Measurements from ENCODE around the gene CSNK1D. TPM values are rescaled to one million over a fixed set of nuclear protein-coding genes. Genes with fewer than 3 reads are reported as not detected.

Gene CSNK1D
- total and polyA plus RNA-seq, 2 experiments from 2014 or later = 35.1 to 102 TPM

GRCh38 chr17:82204831-82205719, 68.4 kb downstream of the CSNK1D start:
- TF ChIP-seq EZH2 (IDR thresholded peaks at IDR 0.05; ENCODE audit: insufficient read depth, poor library complexity, severe bottlenecking) (no peak), EZH2phosphoT487 (IDR thresholded peaks at IDR 0.05; ENCODE audit: insufficient read depth, low read depth) (no peak)
- in situ Hi-C loops (cut with MboI) = no loop called here
- Histone ChIP-seq H3K9me3 (ENCODE audit: low read depth) (no peaks in the 10 kb centered on the region), H3K27me3 (replicated peaks; ENCODE audit: insufficient read depth) (no peaks in the 10 kb centered on the region), H3K79me2 (ENCODE audit: insufficient read depth) (peaks cover 16% of the 10 kb centered on the region), H3K9ac (no peak overlapping the region), H4K20me1 (ENCODE audit: insufficient read depth) (no peaks in the 10 kb centered on the region), H3K4me1 (ENCODE audit: insufficient read depth) (peaks cover 15% of the 10 kb centered on the region), H3F3A (ENCODE audit: insufficient read depth) (peaks cover 9% of the 10 kb centered on the region), H3K4me3 (no peak overlapping the region), H2AFZ (no peak overlapping the region), H3K4me2 (ENCODE audit: unreplicated experiment) (no peak overlapping the region), H3K36me3 (ENCODE audit: low read depth) (no peaks in the 10 kb centered on the region), H3K9me2 (ENCODE audit: insufficient read depth) (no peaks in the 10 kb centered on the region), H3K27ac (0 out of 2 replicates have a peak overlapping the region, but pooled peaks have one; percentile 7)
- 41 to 46% methylated on average over 25 of the region's 25 CpGs for WGBS, 2 experiments (ENCODE audit: low coverage in 1 of 2, low lambda C conversion rate in 2 of 2, missing lambda C conversion rate in 2 of 2)
- DNase-seq = peak; percentile 95

GRCh38 chr17:82203920-82204319, 69.6 kb downstream of the CSNK1D start:
- Histone ChIP-seq H3K9me2 (ENCODE audit: insufficient read depth) (no peaks in the 10 kb centered on the region), H3K9me3 (ENCODE audit: low read depth) (no peaks in the 10 kb centered on the region), H3K9ac (no peak overlapping the region), H3K36me3 (ENCODE audit: low read depth) (no peaks in the 10 kb centered on the region), H2AFZ (no peak overlapping the region), H3K4me1 (ENCODE audit: insufficient read depth) (peaks cover 15% of the 10 kb centered on the region), H3K4me3 (no peak overlapping the region), H3K27ac (no peak overlapping the region), H3K79me2 (ENCODE audit: insufficient read depth) (peaks cover 7% of the 10 kb centered on the region), H3K27me3 (replicated peaks; ENCODE audit: insufficient read depth) (no peaks in the 10 kb centered on the region), H3F3A (ENCODE audit: insufficient read depth) (peaks cover 9% of the 10 kb centered on the region), H4K20me1 (ENCODE audit: insufficient read depth) (no peaks in the 10 kb centered on the region), H3K4me2 (ENCODE audit: unreplicated experiment) (no peak overlapping the region)
- WGBS, 2 experiments (ENCODE audit: low coverage in 1 of 2, low lambda C conversion rate in 2 of 2, missing lambda C conversion rate in 2 of 2) = 88% methylated on average over 16 to 19 of the region's 19 CpGs
- in situ Hi-C loops (cut with MboI) = no loop called here
- TF ChIP-seq EZH2phosphoT487 (IDR thresholded peaks at IDR 0.05; ENCODE audit: insufficient read depth, low read depth) (no peak), EZH2 (IDR thresholded peaks at IDR 0.05; ENCODE audit: insufficient read depth, poor library complexity, severe bottlenecking) (no peak)
- DNase-seq = no peak

GRCh38 chr17:82202981-82203380, 70.5 kb downstream of the CSNK1D start:
- DNase-seq = no peak
- H3K4me3 ChIP-seq = no peak overlapping the region
- no peaks in the 10 kb centered on the region for H4K20me1 ChIP-seq (ENCODE audit: insufficient read depth)
- 65 to 66% methylated on average over 10 of the region's 10 CpGs for WGBS, 2 experiments (ENCODE audit: low coverage in 1 of 2, low lambda C conversion rate in 2 of 2, missing lambda C conversion rate in 2 of 2)
- in situ Hi-C loops (cut with MboI) = no loop called here
- H3K9me2 ChIP-seq (ENCODE audit: insufficient read depth) = no peaks in the 10 kb centered on the region
- peaks cover 15% of the 10 kb centered on the region for H3K4me1 ChIP-seq (ENCODE audit: insufficient read depth)
- no peak overlapping the region for H3K4me2 ChIP-seq (ENCODE audit: unreplicated experiment)
- no peak overlapping the region for H3K27ac ChIP-seq
- H3K36me3 ChIP-seq (ENCODE audit: low read depth) = no peaks in the 10 kb centered on the region
- no peaks in the 10 kb centered on the region for H3K27me3 ChIP-seq (replicated peaks; ENCODE audit: insufficient read depth)
- H3K9ac ChIP-seq = no peak overlapping the region
- no peaks in the 10 kb centered on the region for H3K9me3 ChIP-seq (ENCODE audit: low read depth)
- peaks cover 7% of the 10 kb centered on the region for H3K79me2 ChIP-seq (ENCODE audit: insufficient read depth)
- TF ChIP-seq EZH2phosphoT487 (IDR thresholded peaks at IDR 0.05; ENCODE audit: insufficient read depth, low read depth) (no peak), EZH2 (IDR thresholded peaks at IDR 0.05; ENCODE audit: insufficient read depth, poor library complexity, severe bottlenecking) (no peak)
- peaks cover 9% of the 10 kb centered on the region for H3F3A ChIP-seq (ENCODE audit: insufficient read depth)
- no peak overlapping the region for H2AFZ ChIP-seq

GRCh38 chr17:82201498-82201910, 72.0 kb downstream of the CSNK1D start:
- no peaks in the 10 kb centered on the region for H3K36me3 ChIP-seq (ENCODE audit: low read depth)
- H3K27me3 ChIP-seq (replicated peaks; ENCODE audit: insufficient read depth) = no peaks in the 10 kb centered on the region
- H4K20me1 ChIP-seq (ENCODE audit: insufficient read depth) = no peaks in the 10 kb centered on the region
- H3K9ac ChIP-seq = no peak overlapping the region
- H3K4me3 ChIP-seq = no peak overlapping the region
- no peak for DNase-seq
- no peak overlapping the region for H3K27ac ChIP-seq
- H3K4me2 ChIP-seq (ENCODE audit: unreplicated experiment) = no peak overlapping the region
- H3K4me1 ChIP-seq (ENCODE audit: insufficient read depth) = peaks cover 15% of the 10 kb centered on the region
- H2AFZ ChIP-seq = no peak overlapping the region
- no peak for TF ChIP-seq EZH2 (IDR thresholded peaks at IDR 0.05; ENCODE audit: insufficient read depth, poor library complexity, severe bottlenecking)
- no peak for TF ChIP-seq EZH2phosphoT487 (IDR thresholded peaks at IDR 0.05; ENCODE audit: insufficient read depth, low read depth)
- peaks cover 9% of the 10 kb centered on the region for H3F3A ChIP-seq (ENCODE audit: insufficient read depth)
- H3K9me3 ChIP-seq (ENCODE audit: low read depth) = no peaks in the 10 kb centered on the region
- in situ Hi-C loops (cut with MboI) = no loop called here
- H3K9me2 ChIP-seq (ENCODE audit: insufficient read depth) = no peaks in the 10 kb centered on the region
- H3K79me2 ChIP-seq (ENCODE audit: insufficient read depth) = peaks cover 7% of the 10 kb centered on the region
- WGBS, 2 experiments (ENCODE audit: low coverage in 1 of 2, low lambda C conversion rate in 2 of 2, missing lambda C conversion rate in 2 of 2) = 90 to 94% methylated on average over 22 to 23 of the region's 23 CpGs

All from GM23248 (cell line).